Measurements from ENCODE around the gene LYPD4.

Gene LYPD4

GRCh38 chr19:41844601-41845000 lies at the start of gene LYPD4:
TSS of gene LYPD4 (minus strand) at chr19:41844683. CDS start at chr19:41839285, 5,398 bp downstream.
- DNase-seq: no peak

GRCh38 chr19:41893899-41894298 lies 49.4 kb upstream of the LYPD4 start:
- no peak for DNase-seq

- DNase-seq: no peak
Measured at GRCh38 chr19:41892173-41892902, 47.9 kb upstream of the LYPD4 start.

GRCh38 chr19:41890936-41891335 lies 46.5 kb upstream of the LYPD4 start:
- DNase-seq: no peak

GRCh38 chr19:41889896-41890295 lies 45.4 kb upstream of the LYPD4 start:
- no peak for DNase-seq

GRCh38 chr19:41888926-41889325 lies 44.4 kb upstream of the LYPD4 start:
- no peak for DNase-seq

- DNase-seq: peak in 38 of 58 donors; percentile 7 to 74 (median 48)
Measured at GRCh38 chr19:41887711-41888382, 43.4 kb upstream of the LYPD4 start.

GRCh38 chr19:41886761-41887710 lies 42.6 kb upstream of the LYPD4 start:
- no peak for DNase-seq

GRCh38 chr19:41883821-41884733 lies 39.6 kb upstream of the LYPD4 start:
- DNase-seq: peak; percentile 23 to 98 (median 93)

- DNase-seq: peak in 1 of 58 donors; percentile 9
Measured at GRCh38 chr19:41883463-41883820, 39.0 kb upstream of the LYPD4 start.

GRCh38 chr19:41882568-41883462 lies 38.3 kb upstream of the LYPD4 start, which contains the start of gene ARHGEF1:
TSS of gene ARHGEF1 (plus strand) at chr19:41883184. CDS start at chr19:41888083, 4,899 bp downstream.
- DNase-seq: peak in 11 of 58 donors; percentile 6 to 37 (median 19)

- DNase-seq: no peak
Measured at GRCh38 chr19:41880329-41880708, 35.8 kb upstream of the LYPD4 start.

GRCh38 chr19:41879670-41880328 lies 35.3 kb upstream of the LYPD4 start:
- no peak for DNase-seq

- DNase-seq: no peak
Measured at GRCh38 chr19:41879080-41879479, 34.6 kb upstream of the LYPD4 start.

GRCh38 chr19:41877916-41878905 lies 33.7 kb upstream of the LYPD4 start:
- DNase-seq: no peak

GRCh38 chr19:41876847-41877832 lies 32.7 kb upstream of the LYPD4 start, which contains the start of gene CD79A:
TSS of gene CD79A (plus strand) at chr19:41877279. CDS start at chr19:41877305, 26 bp downstream.
- DNase-seq: no peak
